Measurements from ENCODE around the gene FCHO1. TPM values are rescaled to one million over a fixed set of nuclear protein-coding genes. Genes with fewer than 3 reads are reported as not detected.
A peak's percentile ranks its signal among the peaks of the same experiment; 100 is the strongest.

Gene FCHO1
- total RNA-seq, 1 experiment from 2014 or later = 0.61 TPM

DNA sequence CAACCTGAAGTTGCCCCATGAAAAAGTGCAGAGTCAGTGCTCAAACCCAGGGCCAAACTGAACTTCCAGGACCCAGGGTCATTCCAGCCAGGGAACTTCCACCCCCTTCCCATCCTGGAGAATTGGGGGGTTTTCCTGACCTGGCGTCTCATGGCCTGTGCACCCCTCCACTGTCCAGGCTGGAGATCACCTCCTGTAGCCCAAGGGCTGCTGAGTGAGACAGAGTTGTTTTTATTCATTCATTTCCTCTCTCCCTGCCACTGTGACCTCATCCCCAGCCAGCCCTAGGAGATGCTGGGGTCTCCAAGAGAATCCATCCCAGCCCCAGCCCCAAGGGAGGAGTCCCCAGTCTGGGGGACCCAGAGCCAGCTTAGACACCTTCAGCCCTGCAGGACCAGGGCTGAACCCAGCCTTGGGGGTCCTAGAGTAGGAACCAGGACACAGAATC, 4.2 kb downstream of the FCHO1 start:
- no peak for TF ChIP-seq CTCF (IDR thresholded peaks at IDR 0.05; ENCODE audit: unreplicated experiment)
- H3K9me3 Mint-ChIP-seq (ENCODE audit: low read depth, unreplicated experiment) = no peaks in the 10 kb centered on the region
- H3K4me1 Mint-ChIP-seq (ENCODE audit: low read depth, unreplicated experiment) = peaks cover 13% of the 10 kb centered on the region
- DNase-seq = no peak
- no peaks in the 10 kb centered on the region for H3K36me3 Mint-ChIP-seq (ENCODE audit: insufficient read depth, unreplicated experiment)
- H3K27me3 Mint-ChIP-seq (ENCODE audit: unreplicated experiment) = no peaks in the 10 kb centered on the region
- intact Hi-C loops (cut with micrococcal nuclease; ENCODE audit: unreplicated experiment) = no loop called here
- CTCF ChIA-PET = interaction anchor here (1.3 kb wide), 1 partner anchor 9 kb away, joined by 4 read pairs; no protein-coding TSS in a partner anchor
- no peak overlapping the region for H3K27ac Mint-ChIP-seq (ENCODE audit: unreplicated experiment)
- BruUV-seq (replicated peaks) = no TSS peak
- H3K4me3 Mint-ChIP-seq (ENCODE audit: low read depth, unreplicated experiment) = no peak overlapping the region

DNA sequence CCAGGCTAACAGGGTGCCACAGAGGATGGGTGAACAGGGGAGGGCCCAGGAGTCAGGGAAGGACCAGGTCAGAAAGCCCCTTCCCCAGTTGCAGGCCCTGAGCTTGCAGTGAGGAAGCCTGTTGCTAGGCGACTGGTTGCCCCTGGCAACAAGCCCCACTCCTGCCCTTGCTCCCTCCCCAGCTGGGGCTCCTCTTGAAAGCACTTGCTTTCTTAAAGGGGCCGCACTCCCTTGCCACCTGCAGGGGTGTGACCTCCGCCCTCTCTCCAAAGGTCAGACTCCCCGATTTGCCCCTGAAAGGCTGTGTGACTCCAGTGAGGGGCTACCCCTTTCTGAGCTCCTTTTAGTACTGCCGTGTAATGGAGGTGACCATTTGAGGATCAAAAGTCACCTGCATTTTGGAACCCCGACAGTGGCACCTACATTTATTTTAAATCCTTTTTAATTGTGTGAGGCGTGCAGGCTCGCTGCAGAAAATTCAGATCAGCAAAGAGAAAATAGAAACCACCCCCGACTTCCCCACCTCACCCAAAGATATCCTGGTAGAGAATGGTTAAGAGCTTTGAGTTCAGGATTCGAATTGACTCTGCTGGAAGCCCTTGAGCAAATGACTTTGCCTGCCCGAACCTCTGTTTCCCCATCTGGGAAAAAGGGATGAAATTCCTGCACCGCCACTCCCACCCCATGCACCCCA, 4.8 kb downstream of the FCHO1 start:
- TF ChIP-seq CTCF (IDR thresholded peaks at IDR 0.05; ENCODE audit: unreplicated experiment) = no peak
- H3K27ac Mint-ChIP-seq (ENCODE audit: unreplicated experiment) = no peak overlapping the region
- intact Hi-C loops (cut with micrococcal nuclease; ENCODE audit: unreplicated experiment) = no loop called here
- no peaks in the 10 kb centered on the region for H3K9me3 Mint-ChIP-seq (ENCODE audit: low read depth, unreplicated experiment)
- H3K27me3 Mint-ChIP-seq (ENCODE audit: unreplicated experiment) = no peaks in the 10 kb centered on the region
- H3K36me3 Mint-ChIP-seq (ENCODE audit: insufficient read depth, unreplicated experiment) = no peaks in the 10 kb centered on the region
- H3K4me3 Mint-ChIP-seq (ENCODE audit: low read depth, unreplicated experiment) = no peak overlapping the region
- no TSS peak for BruUV-seq (replicated peaks)
- CTCF ChIA-PET = interaction anchor here (1.3 kb wide), 1 partner anchor 9 kb away, joined by 4 read pairs; no protein-coding TSS in a partner anchor
- DNase-seq = peak; percentile 39
- peaks cover 13% of the 10 kb centered on the region for H3K4me1 Mint-ChIP-seq (ENCODE audit: low read depth, unreplicated experiment)

- Mint-ChIP-seq H3K4me1 (ENCODE audit: low read depth, unreplicated experiment) (peaks cover 13% of the 10 kb centered on the region), H3K4me3 (ENCODE audit: low read depth, unreplicated experiment) (no peak overlapping the region), H3K27me3 (ENCODE audit: unreplicated experiment) (no peaks in the 10 kb centered on the region), H3K27ac (ENCODE audit: unreplicated experiment) (no peak overlapping the region), H3K9me3 (ENCODE audit: low read depth, unreplicated experiment) (no peaks in the 10 kb centered on the region), H3K36me3 (ENCODE audit: insufficient read depth, unreplicated experiment) (no peaks in the 10 kb centered on the region)
- intact Hi-C loops (cut with micrococcal nuclease; ENCODE audit: unreplicated experiment) = no loop called here
- BruUV-seq (replicated peaks) = no TSS peak
- CTCF ChIA-PET = no interaction called here
- TF ChIP-seq CTCF (IDR thresholded peaks at IDR 0.05; ENCODE audit: unreplicated experiment) = no peak
- peak; percentile 62 for DNase-seq
Measured at GRCh38 chr19:17757125-17757524, 5.8 kb downstream of the FCHO1 start.

DNA sequence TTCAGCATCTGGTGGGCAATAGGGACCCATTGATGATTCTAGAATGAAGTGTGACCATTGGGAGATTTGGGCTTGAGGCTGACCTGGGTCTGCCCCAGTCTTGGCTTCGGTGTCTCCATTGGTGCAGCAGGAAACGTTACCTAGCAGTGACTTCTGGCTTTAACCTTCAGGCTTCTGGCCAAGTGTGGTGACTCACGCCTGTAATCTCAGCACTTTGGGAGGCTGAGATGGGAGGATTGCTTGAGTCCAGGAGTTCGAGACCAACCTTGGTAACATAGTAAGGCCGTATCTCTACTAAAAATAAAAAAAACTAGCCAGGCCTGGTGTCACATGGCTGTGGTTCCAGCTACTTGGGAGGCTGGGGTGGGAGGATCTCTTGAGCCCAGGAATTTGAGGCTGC, 7.2 kb downstream of the FCHO1 start:
- peaks cover 13% of the 10 kb centered on the region for H3K4me1 Mint-ChIP-seq (ENCODE audit: low read depth, unreplicated experiment)
- no peak for DNase-seq
- intact Hi-C loops (cut with micrococcal nuclease; ENCODE audit: unreplicated experiment) = no loop called here
- no peaks in the 10 kb centered on the region for H3K27me3 Mint-ChIP-seq (ENCODE audit: unreplicated experiment)
- CTCF ChIA-PET = no interaction called here
- H3K27ac Mint-ChIP-seq (ENCODE audit: unreplicated experiment) = no peak overlapping the region
- no peak for TF ChIP-seq CTCF (IDR thresholded peaks at IDR 0.05; ENCODE audit: unreplicated experiment)
- H3K36me3 Mint-ChIP-seq (ENCODE audit: insufficient read depth, unreplicated experiment) = no peaks in the 10 kb centered on the region
- no peak overlapping the region for H3K4me3 Mint-ChIP-seq (ENCODE audit: low read depth, unreplicated experiment)
- BruUV-seq (replicated peaks) = no TSS peak
- no peaks in the 10 kb centered on the region for H3K9me3 Mint-ChIP-seq (ENCODE audit: low read depth, unreplicated experiment)

Data from Calu3 (cell line).